ENCODE data around the gene CLIC4. TPM values are rescaled to one million over a fixed set of nuclear protein-coding genes. Genes with fewer than 3 reads are reported as not detected.

Gene CLIC4
- total RNA-seq, 1 donor from 2014 or later = 200 TPM

GRCh38 chr1:24867084-24867870, 122.0 kb downstream of the CLIC4 start:
- TF ChIP-seq CTCF (IDR thresholded peaks at IDR 0.05) = no peak
- ATAC-seq (no peak), DNase-seq (no peak)
- intact Hi-C loops (cut with DNase I) = no loop called here
- H3K4me3 ChIP-seq = no peak overlapping the region
- peaks cover 5% of the 10 kb centered on the region for H3K27me3 ChIP-seq
- H3K9me3 ChIP-seq = no peaks in the 10 kb centered on the region
- H3K36me3 ChIP-seq = no peaks in the 10 kb centered on the region
- H3K4me1 ChIP-seq = no peaks in the 10 kb centered on the region
- H3K27ac ChIP-seq = no peak overlapping the region

- Histone ChIP-seq H3K27me3 (peaks cover 5% of the 10 kb centered on the region), H3K4me3 (no peak overlapping the region), H3K36me3 (no peaks in the 10 kb centered on the region), H3K9me3 (no peaks in the 10 kb centered on the region), H3K4me1 (no peaks in the 10 kb centered on the region), H3K27ac (no peak overlapping the region)
- ATAC-seq (no peak), DNase-seq (no peak)
- no peak for TF ChIP-seq CTCF (IDR thresholded peaks at IDR 0.05)
- intact Hi-C loops (cut with DNase I) = no loop called here
These were observed 123.0 kb downstream of the CLIC4 start for GRCh38 chr1:24868016-24868875.

- DNase-seq = no peak
- Histone ChIP-seq H3K9me3 (no peaks in the 10 kb centered on the region), H3K4me1 (peaks cover 5% of the 10 kb centered on the region), H3K27ac (no peak overlapping the region), H3K27me3 (peaks cover 5% of the 10 kb centered on the region), H3K36me3 (no peaks in the 10 kb centered on the region), H3K4me3 (no peak overlapping the region)
- intact Hi-C loops (cut with DNase I) = no loop called here
- no peak for TF ChIP-seq CTCF (IDR thresholded peaks at IDR 0.05)
- no peak for ATAC-seq
These were observed 125.4 kb downstream of the CLIC4 start for GRCh38 chr1:24870551-24871195.

- H3K27me3 ChIP-seq = peaks cover 4% of the 10 kb centered on the region
- H3K27ac ChIP-seq = no peak overlapping the region
- ATAC-seq (no peak), DNase-seq (no peak)
- no peaks in the 10 kb centered on the region for H3K9me3 ChIP-seq
- intact Hi-C loops (cut with DNase I) = no loop called here
- H3K4me1 ChIP-seq = peaks cover 5% of the 10 kb centered on the region
- TF ChIP-seq CTCF (IDR thresholded peaks at IDR 0.05) = no peak
- no peaks in the 10 kb centered on the region for H3K36me3 ChIP-seq
- no peak overlapping the region for H3K4me3 ChIP-seq
These were observed 126.2 kb downstream of the CLIC4 start for GRCh38 chr1:24871306-24871901.

- no peak overlapping the region for H3K27ac ChIP-seq
- no peak for DNase-seq
- H3K4me1 ChIP-seq = peaks cover 5% of the 10 kb centered on the region
- H3K4me3 ChIP-seq = no peak overlapping the region
- TF ChIP-seq CTCF (IDR thresholded peaks at IDR 0.05) = no peak
- H3K36me3 ChIP-seq = no peaks in the 10 kb centered on the region
- intact Hi-C loops (cut with DNase I) = no loop called here
- peak; percentile 73 for ATAC-seq
- H3K27me3 ChIP-seq = no peaks in the 10 kb centered on the region
- no peaks in the 10 kb centered on the region for H3K9me3 ChIP-seq
These were observed 127.0 kb downstream of the CLIC4 start for GRCh38 chr1:24872061-24872850.
